VCaP (cell line): ENCODE data around the gene ZNF362.

Experiments used
- H3K27ac ChIP-seq: fragments of 450-650 bp; 2 replicates; pipeline ENCODE4 v1.5.1; 2017
- TF ChIP-seq, protein P1 (sequence below): fragments of 450-650 bp; conservative IDR thresholded peaks from 2 replicates; pipeline ENCODE4 v1.5.1; 2017; ENCODE audit warnings: mild to moderate bottlenecking, moderate library complexity

ZNF362 gene

DNA sequence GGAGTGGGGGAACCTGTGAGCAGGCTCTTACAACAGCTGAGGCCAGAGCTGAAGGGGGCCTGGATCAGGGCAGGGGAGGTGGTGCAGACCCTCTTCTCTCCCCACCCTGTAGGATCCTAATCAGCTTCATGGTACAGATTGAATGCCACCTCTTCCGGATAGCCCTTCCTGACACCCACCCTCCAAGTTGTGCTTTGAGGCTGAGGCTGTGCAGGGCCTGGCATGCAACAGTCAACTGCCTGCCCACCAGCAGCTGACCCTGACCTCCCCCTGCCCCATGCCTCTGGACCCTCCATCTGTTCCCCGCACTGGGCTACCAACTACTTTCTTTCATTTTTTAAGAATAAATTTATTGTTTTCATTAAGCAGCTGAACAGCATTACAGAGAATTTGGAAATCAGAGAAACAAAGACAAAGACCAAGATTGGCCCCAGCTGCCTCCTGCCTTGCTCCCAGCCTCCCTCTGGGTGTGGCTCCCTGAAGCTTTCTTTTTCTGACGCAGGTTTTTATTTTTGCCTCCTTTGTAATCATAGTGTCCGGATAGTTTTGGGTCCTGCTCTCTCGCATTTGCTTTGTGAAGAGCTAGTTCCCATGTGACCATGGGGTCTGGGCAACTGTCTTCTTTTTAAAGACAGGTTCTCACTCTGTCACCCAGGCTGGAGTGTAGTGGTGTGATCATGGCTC is 12.8 kb downstream of the ZNF362 start:
- H3K27ac ChIP-seq, result no peak overlapping the region
- TF ChIP-seq, protein P1, sequence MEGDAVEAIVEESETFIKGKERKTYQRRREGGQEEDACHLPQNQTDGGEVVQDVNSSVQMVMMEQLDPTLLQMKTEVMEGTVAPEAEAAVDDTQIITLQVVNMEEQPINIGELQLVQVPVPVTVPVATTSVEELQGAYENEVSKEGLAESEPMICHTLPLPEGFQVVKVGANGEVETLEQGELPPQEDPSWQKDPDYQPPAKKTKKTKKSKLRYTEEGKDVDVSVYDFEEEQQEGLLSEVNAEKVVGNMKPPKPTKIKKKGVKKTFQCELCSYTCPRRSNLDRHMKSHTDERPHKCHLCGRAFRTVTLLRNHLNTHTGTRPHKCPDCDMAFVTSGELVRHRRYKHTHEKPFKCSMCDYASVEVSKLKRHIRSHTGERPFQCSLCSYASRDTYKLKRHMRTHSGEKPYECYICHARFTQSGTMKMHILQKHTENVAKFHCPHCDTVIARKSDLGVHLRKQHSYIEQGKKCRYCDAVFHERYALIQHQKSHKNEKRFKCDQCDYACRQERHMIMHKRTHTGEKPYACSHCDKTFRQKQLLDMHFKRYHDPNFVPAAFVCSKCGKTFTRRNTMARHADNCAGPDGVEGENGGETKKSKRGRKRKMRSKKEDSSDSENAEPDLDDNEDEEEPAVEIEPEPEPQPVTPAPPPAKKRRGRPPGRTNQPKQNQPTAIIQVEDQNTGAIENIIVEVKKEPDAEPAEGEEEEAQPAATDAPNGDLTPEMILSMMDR, result no peak

DNA sequence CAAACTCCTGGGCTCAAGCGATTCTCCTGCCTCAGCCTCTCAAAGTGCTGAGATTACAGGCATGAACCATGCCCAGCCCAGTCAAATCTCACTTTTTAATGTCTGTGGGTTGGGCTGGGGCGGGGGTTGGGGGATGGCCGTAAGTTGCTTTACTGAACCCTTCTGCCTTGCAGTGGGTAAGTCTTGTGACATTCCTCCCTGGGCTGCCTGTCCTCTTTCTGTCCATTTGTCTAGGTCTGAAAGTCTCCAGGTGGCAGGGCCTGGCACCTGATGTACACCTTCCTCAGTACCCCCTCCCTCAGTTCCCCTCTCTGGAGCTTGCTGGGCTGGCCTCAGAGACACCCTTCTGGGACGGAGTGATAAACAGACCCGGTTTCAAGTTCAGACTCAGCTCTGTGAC is 13.3 kb downstream of the ZNF362 start:
- TF ChIP-seq, protein P1, result no peak

DNA sequence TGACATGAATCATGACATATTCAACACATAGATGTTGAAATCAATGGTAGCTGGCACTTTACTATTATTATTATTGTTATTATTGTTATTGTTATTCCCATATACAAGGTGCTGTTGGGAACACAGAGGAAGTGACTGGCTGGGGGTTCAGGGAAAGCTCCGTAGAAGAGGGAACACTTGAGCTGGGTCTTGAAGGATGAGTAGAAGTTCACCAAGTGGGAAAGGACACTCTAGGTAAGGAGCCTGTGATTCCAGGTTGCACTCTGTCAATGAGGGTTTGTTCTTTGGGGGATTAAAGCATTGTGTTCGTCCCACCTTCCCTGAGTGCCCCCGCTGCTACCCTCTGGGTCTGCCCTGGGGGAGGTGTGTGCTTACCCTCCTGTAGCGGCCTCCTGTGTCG is 14.1 kb downstream of the ZNF362 start:
- TF ChIP-seq, protein P1, result no peak
- H3K27ac ChIP-seq, result no peak overlapping the region

More for the DNA sequence above, 13.3 kb downstream of the ZNF362 start:
- no peak overlapping the region for H3K27ac ChIP-seq

DNA sequence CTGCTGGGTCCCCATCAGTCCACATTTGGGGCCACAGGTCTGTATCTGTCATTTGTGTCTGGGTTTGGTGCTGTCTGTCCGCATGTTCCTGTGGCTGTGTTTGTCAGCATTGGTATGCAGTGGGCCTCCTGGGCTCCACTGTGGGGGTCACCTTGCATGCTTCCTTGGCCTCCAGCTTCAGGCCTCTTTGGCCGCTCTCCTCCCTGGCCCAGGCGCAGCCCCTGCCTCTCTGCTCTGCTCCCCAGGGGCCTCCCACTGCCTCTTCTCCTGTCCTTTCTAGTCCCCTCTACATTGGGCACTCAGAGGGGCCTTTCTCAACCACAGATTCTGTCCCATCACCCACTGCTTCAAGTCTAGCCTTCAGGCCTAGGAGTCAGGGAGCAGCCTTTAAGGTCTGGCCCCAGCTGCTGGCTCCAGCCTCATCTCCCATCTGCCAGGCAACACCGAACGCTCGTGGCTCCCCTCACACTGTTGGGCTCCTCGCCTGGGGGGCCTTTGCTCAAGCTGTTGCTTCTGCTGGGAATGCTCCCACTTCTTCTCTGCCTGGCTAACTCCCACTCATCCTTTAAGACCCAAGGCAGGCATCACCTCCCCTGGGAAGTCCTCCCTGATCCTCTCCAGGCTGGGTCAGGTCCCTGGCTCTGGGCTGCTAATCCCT is 14.6 kb downstream of the ZNF362 start:
- no peak overlapping the region for H3K27ac ChIP-seq
- TF ChIP-seq, protein P1, result no peak

DNA sequence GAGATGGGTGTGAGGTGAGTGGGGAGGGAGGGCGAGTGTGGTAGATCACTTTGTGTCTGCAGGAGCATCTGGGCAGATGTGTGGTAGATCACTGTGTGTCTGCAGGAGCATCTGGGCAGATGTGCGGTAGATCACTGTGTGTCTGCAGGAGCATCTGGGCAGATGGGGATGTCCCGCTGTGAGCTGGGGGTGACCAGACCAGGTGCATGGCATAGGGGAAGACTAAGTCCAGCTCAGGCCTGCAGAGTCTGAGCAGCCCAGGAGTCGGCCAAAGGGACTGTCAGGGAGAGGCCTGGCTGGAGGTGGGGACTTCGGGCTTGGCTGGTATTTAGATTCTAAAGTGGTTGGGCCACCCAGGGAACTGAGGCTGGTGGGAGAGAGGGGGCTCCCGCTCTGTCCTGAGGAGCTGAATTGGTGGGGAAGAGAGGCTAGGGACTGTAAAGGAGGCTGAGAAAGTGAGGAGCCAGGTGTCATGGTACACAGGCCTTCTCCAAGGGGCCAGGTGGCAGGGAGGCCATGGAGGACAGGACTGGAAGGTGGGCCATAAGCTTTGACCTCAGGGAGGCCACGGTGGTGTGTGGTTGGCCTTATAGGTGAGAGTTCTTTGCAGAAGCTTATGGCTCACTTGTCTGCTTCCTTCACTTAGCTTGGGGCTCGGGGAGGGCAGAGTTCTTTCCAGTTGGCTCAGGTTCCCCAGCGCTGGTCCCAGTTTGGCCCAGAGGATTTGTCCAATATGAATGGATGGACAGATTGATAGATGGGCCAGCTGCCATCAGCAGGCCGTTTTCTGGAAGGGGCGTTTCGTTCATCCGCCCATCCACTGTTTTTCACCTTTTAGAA is 15.6 kb downstream of the ZNF362 start:
- TF ChIP-seq, protein P1, result no peak
- H3K27ac ChIP-seq, result no peak overlapping the region

DNA sequence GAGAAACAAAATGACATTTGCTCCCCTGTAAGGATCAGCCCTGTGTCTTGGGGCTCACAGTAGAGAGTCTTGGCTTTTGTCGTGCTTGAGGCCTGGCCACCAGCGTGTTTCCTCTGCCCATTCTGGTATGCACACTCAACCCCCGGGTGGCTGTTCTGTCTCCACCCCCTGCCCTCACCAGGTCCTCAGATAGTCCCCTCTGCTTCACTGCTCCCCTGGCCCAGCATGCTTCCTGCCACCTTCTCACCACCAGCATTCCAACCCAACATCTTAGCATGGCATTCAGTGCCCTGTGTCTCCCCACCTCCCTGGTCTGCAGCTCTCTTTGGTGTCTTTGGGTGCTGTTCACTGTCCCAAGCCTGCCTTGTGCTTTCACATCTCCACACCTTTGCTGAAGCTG is 16.2 kb downstream of the ZNF362 start:
- H3K27ac ChIP-seq, result no peak overlapping the region
- TF ChIP-seq, protein P1, result no peak

DNA sequence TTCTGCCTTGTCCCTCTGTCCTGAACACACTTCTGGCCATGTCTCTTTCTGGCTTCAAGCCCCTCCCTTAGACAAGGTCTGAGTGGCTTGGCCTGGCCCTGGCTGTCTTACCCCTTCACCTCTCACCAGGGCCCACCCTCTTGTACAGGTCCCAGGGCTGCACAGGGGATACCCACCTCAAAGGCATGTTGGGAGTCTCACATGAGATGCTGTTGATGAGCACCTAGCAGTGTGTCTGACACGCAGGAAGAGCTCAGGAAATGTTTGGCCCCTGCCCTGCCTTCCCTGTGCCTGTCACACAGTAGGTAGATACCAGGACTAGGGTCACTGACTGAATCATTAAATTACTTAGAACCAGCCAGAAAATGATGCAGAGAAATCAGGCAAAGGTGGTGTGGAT is 16.6 kb downstream of the ZNF362 start:
- no peak overlapping the region for H3K27ac ChIP-seq
- TF ChIP-seq, protein P1, result no peak
